HG02870 (cell line): ENCODE results near the gene CARMIL1.

Experiments used
- ATAC-seq: cut with Tn5 transposase; IDR thresholded peaks from one replicate; pipeline ENCODE4 v1.9.1; 2021; ENCODE audit warnings: mild to moderate bottlenecking, moderate library complexity; ENCODE audit not compliant: unreplicated experiment

CARMIL1 gene

GRCh38 chr6:25639653-25640052 is 360.5 kb downstream of the CARMIL1 start:
- ATAC-seq, result no peak

GRCh38 chr6:25640446-25640845 is 361.3 kb downstream of the CARMIL1 start:
- no peak for ATAC-seq

GRCh38 chr6:25640891-25641290 is 361.7 kb downstream of the CARMIL1 start:
- ATAC-seq, result no peak

GRCh38 chr6:25641377-25641776 is 362.2 kb downstream of the CARMIL1 start:
- no peak for ATAC-seq

GRCh38 chr6:25641940-25642666 is 362.9 kb downstream of the CARMIL1 start:
- no peak for ATAC-seq

GRCh38 chr6:25642667-25643328 is 363.6 kb downstream of the CARMIL1 start:
- no peak for ATAC-seq

- no peak for ATAC-seq
These were observed 366.7 kb downstream of the CARMIL1 start for GRCh38 chr6:25645916-25646315.

- no peak for ATAC-seq
These were observed 370.4 kb downstream of the CARMIL1 start for GRCh38 chr6:25649611-25650010.

- no peak for ATAC-seq
These were observed 372.9 kb downstream of the CARMIL1 start, which contains the start of gene SCGN for GRCh38 chr6:25652007-25652515. TSS of gene SCGN (plus strand) at chr6:25652215. CDS start at chr6:25652404, 189 bp downstream.

GRCh38 chr6:25655723-25656122 is 376.5 kb downstream of the CARMIL1 start:
- ATAC-seq, result no peak

GRCh38 chr6:25659633-25660368 is 380.6 kb downstream of the CARMIL1 start:
- ATAC-seq, result no peak

GRCh38 chr6:25660512-25660911 is 381.3 kb downstream of the CARMIL1 start:
- no peak for ATAC-seq

GRCh38 chr6:25661129-25661779 is 382.1 kb downstream of the CARMIL1 start:
- ATAC-seq, result no peak

- ATAC-seq, result no peak
These were observed 386.3 kb downstream of the CARMIL1 start for GRCh38 chr6:25665455-25665854.

GRCh38 chr6:25669413-25669812 is 390.2 kb downstream of the CARMIL1 start:
- ATAC-seq, result no peak
